HG03439 (cell line): ENCODE data around the gene FBXL19.
A peak's percentile ranks its signal among the peaks of the same experiment; 100 is the strongest.

Experiments used
- ATAC-seq: cut with Tn5 transposase; IDR thresholded peaks from one replicate; pipeline ENCODE4 v1.9.1; 2021; ENCODE audit warnings: mild to moderate bottlenecking, moderate library complexity; ENCODE audit not compliant: unreplicated experiment

The FBXL19 gene

DNA sequence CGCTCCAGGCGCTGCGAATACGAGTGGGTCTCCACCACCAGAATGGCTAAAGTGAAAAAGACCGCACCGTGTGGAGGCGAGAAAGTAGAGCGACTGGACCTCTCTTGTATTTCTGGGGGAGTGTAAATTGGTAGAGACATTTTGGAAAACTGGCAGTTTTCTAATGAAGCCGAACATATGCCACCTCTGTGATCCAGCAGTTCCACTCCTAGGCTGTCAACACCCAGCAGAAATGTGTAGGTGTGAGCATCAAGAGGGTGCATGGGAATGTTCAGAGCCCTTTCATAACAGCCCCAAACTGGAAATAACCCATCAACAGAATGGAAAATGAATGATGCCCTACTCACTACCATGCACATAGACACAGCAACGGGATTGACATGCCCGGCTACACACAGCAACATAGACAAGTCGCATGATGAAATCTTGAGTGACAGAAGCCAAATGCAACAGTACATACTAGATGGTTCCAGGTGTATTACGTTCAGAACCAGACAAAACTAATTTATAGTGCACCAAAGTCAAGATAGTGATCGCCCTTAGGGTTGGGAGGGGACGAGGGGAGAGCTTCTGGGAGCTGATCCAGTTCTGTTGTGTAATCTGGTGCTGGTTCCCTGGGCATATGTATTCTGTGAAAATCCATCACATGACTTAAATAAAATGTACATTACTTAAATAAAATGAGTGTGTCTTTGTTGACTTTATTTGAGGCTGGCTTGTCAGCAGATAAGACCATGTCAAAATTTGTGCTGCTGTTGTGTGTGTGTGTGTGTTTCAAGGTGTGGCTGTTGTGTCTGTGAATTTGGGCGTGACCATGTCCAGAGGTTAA is 28.6 kb upstream of the FBXL19 start:
- ATAC-seq, result no peak

DNA sequence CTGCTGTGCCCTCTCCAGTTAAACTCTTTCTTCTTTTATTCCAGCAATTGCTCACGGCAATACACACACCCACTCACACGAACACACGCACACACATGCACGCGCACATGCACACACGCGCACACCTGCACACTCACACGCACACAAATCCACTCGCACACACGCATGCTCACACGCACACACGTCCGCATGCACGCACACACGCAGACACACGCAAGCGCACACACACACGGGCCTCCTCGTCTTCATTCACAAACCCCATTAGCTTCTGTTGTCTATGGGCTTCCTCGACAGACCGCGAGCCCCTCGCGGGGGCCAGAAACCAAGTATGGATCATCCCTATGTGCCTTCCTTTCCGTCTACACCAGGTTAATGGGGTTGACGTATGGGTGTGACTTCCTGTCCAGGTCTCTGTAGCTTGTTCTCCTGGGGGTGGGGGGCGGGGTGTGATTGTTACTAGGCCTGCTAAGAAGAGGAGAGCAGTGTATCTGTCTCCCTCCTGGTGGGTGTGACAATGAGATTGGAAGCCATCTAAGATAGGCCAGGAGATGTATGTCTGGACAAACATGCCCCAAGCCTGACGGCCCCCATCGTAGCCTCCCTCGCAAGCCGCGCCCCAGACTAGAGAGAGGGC is 27.6 kb upstream of the FBXL19 start:
- ATAC-seq, result no peak

DNA sequence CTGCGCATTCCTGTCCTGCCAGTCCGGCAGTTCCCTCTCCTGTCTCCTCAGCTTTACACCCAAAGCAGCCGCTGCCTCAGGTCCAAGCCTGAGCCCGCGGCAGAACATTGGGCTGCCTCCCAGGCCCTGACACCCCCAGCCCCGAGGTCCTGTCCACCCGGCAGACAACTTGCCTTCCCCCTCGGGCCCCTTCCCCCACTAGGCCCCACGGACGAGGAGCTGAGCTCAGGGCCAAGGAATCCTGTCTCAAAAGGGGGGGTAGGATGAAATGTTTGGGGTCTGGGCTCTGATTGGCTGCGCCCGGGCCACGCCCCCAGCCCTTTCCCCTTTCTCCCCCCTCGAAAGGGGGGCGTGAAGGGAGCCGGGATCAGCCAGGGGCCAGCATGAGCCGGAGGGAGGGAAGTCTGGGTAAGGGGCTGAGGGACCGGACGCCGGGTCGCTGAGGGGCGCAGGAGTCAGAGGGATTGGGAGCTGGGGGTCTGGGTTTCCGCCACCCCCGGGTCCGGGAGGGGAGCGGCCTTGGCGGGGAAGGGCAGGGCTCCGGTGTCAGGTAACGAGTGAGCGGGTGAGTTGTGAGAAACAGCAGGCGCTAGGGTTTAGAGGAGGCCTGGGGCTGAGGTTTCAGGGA is 27.0 kb upstream of the FBXL19 start, which contains the start of gene CTF1:
Gene CTF1 (plus strand): TSS at position 354 of the 628 bp plus-strand sequence. CDS start 30 bp downstream, at position 384.
- ATAC-seq, result no peak

DNA sequence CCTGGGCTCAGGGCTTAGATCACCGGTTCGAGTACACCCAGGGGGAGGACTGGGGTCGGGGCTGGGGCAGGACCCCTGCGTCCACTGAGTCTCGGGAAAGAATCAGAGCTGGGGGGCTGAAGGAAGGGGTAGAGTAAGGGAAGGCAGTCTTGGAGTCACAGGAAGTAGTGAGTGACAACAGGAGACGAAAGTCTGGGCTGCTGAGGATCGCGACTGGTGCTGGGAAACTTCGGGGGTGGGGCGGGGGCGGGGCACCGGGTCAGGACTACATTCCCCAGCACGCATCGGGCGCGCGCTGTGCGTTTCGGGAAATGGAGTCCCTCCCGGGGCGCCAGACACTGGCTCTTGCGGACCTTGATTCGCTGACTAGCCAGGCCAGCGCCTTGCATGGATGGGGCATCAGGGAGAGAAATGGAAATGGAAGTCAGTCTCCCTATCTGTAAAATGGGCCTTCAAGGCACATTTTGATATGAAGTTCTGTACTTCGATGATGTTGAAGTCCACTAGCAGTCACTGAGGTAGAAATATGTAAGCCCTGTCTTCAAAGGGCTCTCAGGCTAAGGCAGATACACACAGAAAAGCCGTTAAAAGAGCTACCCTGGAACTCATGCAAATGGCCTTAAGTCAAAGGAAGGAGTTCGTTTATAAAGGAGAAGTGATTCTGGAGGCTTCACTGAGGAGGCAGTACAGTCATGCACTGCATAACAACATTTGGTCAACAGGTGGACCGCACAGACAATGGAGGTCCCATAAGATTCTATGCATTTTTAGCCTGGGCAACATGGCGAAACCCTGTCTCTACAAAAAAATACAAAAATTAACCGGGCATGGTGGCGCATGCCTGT is 26.3 kb upstream of the FBXL19 start:
- no peak for ATAC-seq

DNA sequence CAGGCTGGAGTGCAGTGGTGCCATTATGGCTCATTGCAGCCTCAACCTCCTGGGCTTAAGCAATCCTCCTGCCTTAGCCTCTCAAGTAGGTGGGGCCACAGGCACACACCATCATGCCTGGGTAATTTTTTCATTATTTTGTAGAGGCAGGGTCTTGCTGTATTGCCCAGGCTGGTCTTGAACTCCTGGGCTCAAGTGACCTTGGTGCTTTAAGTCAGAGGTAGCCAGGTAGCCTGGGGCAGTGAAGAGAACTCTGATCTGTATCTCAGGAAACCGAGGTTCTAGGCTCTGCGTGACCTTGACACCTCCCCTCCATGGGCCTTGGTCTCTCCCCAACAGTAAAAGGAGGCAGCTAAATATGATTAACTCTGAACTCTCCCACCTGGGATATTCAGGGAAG is 23.6 kb upstream of the FBXL19 start:
- ATAC-seq, result no peak

DNA sequence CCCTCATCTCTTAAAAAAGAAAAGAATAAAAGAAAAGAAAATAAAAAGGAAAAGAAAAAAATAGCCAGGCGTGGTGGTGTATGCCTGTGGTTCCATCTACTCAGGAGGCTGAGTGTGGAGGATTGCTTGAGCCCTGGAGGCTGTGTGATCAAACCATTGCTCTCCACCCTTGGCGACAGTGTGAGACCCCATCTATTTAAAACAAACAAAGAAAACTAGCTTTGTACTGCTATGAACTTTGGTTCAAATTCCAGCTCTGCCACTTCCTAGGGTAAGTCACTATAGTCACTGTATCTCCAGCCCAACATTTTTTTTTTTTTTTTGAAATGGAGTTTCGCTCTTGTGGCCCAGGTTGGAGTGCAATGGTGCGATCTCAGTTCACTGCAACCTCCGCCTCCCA is 22.8 kb upstream of the FBXL19 start:
- no peak for ATAC-seq

DNA sequence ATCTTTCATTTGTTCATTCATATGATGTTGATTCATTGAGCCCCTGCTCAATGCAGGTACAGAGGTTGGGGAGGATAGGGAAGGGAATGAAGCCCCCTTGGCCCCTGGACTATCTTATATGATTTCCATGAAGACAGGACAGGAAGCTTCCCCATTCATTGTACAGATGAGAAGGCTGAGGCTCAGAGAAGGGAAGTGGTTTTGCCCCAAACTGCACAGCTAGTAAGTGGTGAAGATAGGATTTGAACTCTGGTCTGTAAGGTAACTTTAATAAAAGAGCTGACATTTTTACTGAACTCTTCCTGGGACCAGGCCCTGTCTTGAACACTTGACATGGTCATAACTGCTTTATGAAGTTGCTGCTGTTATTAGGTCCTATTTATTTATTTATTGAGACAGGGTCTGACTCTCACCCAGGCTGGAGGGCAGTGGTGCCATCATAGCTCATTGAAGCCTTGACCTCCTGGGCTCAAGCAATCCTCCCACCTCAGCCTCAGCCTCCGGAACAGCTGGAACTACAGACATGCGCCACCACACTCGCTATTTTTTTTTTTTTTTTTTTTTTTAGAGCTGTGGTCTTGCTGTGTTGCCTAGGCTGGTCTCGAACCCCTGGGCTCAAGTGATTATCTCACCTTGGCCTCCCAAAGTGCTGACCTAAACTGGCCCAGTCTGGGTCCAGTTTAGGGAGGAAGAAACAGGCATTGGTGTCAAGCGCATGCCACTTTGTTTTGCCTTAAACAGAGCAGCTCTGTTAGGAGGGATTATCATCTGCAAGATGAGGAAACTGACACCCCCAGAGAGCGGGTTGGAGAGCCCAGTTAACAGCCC is 22.0 kb upstream of the FBXL19 start:
- no peak for ATAC-seq

DNA sequence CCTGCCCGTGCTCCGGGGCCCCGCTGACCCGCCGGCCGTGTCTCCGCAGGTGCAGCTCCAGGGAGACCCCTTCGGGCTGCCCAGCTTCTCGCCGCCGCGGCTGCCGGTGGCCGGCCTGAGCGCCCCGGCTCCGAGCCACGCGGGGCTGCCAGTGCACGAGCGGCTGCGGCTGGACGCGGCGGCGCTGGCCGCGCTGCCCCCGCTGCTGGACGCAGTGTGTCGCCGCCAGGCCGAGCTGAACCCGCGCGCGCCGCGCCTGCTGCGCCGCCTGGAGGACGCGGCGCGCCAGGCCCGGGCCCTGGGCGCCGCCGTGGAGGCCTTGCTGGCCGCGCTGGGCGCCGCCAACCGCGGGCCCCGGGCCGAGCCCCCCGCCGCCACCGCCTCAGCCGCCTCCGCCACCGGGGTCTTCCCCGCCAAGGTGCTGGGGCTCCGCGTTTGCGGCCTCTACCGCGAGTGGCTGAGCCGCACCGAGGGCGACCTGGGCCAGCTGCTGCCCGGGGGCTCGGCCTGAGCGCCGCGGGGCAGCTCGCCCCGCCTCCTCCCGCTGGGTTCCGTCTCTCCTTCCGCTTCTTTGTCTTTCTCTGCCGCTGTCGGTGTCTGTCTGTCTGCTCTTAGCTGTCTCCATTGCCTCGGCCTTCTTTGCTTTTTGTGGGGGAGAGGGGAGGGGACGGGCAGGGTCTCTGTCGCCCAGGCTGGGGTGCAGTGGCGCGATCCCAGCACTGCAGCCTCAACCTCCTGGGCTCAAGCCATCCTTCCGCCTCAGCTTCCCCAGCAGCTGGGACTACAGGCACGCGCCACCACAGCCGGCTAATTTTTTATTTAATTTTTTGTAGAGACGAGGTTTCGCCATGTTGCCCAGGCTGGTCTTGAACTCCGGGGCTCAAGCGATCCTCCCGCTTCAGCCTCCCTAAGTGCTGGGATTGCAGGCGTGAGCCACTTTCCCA is 21.1 kb upstream of the FBXL19 start:
- ATAC-seq, result peak; percentile 45

DNA sequence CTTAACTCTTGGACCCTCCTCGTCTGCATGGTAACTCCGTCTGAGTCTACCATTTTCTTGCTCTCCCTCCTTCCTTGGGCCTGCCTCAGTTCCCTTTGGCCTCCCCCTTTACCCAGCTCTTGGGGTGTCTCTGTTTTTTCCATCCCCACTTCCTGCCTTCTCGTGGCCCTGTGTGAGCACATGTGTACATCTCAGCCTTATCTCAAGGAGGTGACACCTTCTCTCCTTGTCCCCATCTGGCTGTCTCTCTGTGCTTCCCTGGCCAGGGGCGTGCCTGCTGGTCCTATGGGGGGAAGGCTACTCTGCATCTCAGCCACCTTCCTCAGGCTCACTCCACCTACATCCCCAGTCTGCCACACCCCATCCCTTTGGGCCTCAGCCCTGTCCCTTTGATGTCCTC is 20.4 kb upstream of the FBXL19 start:
- no peak for ATAC-seq

DNA sequence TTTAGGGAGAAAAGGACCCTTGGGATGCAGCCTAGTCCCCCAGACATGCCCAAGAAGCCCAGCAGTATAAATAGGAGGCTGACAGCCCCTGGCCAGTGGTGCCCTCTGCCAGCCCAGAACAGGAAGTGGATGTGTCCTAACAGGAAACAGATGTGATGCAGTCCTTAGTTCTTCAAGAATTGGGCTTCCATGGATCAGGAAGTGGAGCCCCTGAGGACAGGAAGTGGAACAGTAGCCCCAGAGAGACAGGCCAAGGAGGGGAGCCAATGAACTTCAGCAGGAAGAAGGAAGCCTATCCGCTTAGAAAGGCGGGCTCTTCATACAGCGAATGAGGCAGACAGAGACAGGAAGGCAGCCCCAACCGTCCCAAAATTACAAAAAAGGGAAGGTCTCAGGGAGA is 19.8 kb upstream of the FBXL19 start:
- ATAC-seq, result no peak

DNA sequence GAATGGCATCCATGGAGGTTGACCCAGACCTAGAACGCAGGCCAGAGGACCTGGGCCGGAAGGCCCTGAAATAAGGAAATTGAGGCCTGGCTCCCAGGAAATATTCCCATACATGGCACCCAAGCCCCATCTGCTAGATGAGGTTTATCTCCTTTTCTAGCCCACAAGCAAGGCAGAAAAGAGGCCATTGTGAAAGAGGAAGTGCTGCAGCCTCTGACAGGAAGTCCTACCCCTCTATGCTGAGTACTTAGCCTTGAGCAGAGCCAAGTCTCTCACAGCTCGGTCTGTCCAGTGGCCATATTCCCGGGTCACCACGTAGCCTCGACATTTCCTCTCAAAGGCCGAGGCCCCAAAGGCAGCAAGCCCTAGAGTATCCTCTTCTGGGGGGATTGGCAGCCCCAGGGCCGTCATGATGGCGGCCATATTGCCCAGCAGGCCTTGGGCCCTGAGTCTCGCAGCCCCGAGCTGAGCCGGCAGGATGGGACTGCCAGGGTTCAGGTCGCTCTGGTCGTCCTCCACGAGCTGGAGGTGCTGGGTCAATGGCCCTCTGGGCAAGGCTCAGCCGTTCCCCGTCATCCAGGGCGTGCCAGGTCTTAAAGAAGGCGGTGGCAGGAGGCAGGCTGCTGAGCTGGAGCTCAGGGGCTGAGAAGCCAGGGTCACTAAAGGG is 19.1 kb upstream of the FBXL19 start:
- ATAC-seq, result no peak

DNA sequence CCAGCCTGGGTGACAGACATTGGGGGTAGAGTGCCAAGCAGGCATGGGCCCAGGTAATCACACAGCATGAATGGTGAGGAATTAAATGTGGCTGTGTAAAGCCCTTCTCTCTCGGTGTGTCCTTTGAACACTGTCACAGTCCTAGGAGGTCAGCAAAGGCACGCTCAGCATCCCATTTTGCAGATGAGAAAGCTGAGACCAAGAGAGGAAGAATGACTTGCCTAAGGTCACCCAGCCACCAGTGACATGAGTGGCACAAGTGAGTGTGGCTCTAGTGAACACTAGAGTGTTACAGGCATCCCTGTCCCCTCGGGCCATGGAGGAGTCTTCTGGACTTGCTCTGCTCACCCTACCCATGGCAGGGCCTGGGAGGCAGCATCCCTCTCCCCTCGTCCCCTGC is 16.3 kb upstream of the FBXL19 start:
- no peak for ATAC-seq

DNA sequence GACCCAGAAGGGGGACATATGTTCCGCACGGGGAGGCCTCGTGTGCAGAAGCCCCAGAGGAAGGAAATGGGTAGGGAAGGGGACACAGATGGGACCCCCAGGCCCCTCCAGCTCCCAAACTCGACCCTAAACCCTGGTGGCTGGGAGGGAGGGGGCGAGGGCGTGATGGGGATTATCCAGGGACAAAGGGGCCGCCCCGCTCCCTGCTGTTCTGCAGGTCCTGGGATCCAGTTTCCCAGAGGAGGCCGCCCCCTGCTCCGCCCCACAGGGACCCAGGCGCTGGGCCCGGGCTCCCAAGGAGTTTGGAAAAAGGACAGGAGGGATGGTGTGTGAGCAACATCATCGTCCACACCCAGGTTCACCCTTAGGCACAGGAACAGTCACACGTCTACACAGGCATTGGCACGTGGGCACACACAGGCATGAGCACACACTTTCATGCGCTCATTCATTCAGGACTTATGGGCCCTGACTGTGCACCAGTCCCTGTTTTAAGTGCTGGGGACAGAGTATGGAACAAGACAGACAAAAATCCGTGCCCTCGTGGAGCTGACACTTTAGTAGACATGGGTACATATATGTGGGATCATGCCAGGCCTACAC is 12.8 kb upstream of the FBXL19 start:
- no peak for ATAC-seq

DNA sequence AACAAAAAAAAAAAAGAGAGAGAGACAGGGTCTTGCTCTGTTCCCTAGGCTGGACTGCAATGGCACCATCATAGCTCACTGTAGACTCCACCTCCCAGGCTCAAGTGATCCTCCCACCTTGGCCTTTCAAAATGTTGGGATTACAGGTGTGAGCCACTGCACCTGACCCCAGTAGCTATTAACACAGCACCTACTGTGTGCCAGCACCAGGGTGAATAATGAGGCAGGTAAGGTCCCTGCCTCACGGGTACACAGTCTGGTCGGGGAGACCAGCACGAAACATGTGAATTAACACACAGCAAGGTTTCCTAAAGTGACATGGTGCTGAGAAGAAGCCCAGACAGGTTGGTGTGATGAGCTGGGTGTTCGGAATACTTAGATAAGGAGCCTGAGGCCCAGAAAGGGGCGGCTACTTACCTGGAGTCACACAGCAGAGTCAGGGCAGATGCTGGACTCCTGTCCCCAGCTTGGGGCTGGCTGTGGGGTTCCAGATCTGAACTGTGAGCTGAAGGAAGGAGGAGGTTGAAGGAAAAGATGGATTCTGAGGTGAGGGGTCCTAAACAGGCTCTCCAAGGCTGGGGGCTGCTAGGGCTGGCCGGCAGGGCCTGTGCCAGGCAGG is 10.5 kb upstream of the FBXL19 start:
- ATAC-seq, result no peak

DNA sequence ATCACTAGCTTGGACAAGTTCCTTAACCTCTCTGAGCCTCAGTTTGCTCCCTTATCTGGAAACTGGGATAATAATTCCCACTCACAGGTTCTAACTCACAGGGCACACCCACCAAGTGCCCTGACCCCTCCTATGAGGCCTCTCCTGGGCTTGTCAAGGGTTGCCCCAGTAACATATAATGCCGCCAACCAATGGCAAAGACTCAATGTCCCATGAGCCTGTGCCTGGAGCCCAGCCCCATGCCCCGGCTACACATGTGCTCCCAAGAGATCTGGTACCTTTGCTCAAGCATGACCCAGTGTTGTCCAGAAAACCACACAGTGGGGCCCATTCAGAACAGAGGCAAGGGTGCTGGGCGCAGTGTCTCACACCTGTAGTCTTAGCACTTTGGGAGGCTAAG is 8.5 kb upstream of the FBXL19 start:
- ATAC-seq, result no peak

DNA sequence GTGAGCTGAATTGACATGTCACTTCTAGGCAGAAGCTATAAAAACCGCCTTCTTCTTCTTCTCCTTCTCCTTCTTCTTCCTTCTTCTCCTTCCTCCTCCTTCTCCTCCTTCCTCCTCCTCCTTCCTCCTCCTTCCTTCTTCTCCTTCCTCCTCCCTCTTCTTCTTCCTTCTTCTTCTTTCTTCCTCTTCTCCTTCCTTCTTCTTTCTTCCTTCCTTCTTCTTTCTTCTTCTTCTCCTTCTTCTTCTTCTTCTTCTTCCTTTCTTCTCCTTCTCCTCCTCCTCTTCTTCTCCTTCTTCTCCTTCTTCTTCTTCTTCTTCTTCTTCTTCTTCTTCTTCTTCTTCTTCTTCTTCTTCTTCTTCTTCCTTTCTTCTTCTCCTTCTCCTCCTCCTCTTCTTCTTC is 4.8 kb upstream of the FBXL19 start:
- no peak for ATAC-seq

DNA sequence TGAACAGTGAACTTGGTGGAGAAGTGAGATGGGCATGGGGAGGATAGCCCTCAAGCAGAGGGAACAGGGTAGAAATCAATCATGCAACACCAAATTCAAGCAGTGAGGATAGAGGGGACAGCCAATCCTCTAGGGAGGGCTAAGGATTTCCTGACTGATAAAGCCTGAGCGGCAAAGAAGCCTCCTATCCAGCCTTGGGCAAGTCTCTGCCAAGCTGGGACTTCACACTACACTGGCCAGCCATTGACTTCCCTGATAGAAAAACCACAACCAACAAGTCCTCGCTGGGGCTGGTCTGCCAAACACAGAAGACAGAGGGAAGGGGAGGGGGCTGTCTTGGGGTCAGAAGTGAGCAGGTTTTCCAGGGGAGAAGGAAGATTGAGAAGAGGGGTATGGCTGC is 2.5 kb upstream of the FBXL19 start:
- no peak for ATAC-seq

DNA sequence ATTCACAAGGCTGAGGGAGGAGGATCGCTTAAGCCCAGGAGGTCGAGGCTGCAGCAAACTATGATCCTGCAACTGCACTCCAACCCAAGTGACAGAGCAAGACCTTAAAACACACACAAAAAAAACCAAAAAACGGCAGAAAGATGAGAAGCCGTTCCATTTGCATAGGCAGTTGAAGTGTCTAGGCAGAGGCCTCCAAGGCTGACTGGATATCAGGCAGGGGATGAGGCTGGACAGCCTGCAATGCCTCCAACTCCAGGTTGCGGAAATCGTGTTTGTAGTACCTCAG is 2.0 kb upstream of the FBXL19 start:
- no peak for ATAC-seq
